Panc1 (cell line): ENCODE measurements around the gene CRTC1. TPM values are rescaled to one million over a fixed set of nuclear protein-coding genes. Genes with fewer than 3 reads are reported as not detected.

Source experiments
- ATAC-seq: fragments of 200-7000 bp; cut with Tn5 transposase; 2 replicates; pipeline ENCODE4 v1.9.1; 2020; ENCODE audit warnings: mild to moderate bottlenecking, moderate library complexity
- BruUV-seq: library from RNA; stranded (reverse); fragments of 400-500 nt; replicated peaks from 2 replicates; lab custom pipeline; 2021; lab: Mats Ljungman, UMichigan
- CTCF ChIA-PET: fragments of 300-600 bp; sonication (Branson Sonifier 250); formaldehyde crosslinking; loops from one replicate; lab custom pipeline; 2022; ENCODE audit warnings: antibody characterized with exemption; lab: Charles Lee
- POLR2A ChIA-PET: fragments of 300-600 bp; sonication (Branson Sonifier 250); formaldehyde crosslinking; loops from one replicate; lab custom pipeline; 2022; ENCODE audit warnings: antibody characterized with exemption; lab: Charles Lee
- DNase-seq: peaks from one replicate; pipeline ENCODE4 v3.0.0-alpha.2; 2010; ENCODE audit warnings: low read depth, low spot score
- H3K27ac ChIP-seq: 2 replicates; pipeline ENCODE4 v1.5.1; 2011; ENCODE audit warnings: mild to moderate bottlenecking, low read length, inconsistent platforms
- H3K27me3 ChIP-seq: fragments of 200-500 bp; sonication (Bioruptor generic); 2 replicates; pipeline ENCODE4 v1.6.0; 2014; ENCODE audit warnings: low read length, inconsistent platforms; ENCODE audit not compliant: control insufficient read depth, insufficient read depth
- H3K36me3 ChIP-seq: fragments of 200-500 bp; sonication (Bioruptor generic); 2 replicates; pipeline ENCODE4 v1.5.1; 2014; ENCODE audit warnings: inconsistent platforms, mild to moderate bottlenecking, low read length, moderate library complexity; ENCODE audit not compliant: control insufficient read depth, insufficient read depth
- H3K4me1 ChIP-seq: 2 replicates; pipeline ENCODE4 v1.5.1; 2011; ENCODE audit warnings: inconsistent platforms, mild to moderate bottlenecking, low read length, moderate library complexity; ENCODE audit not compliant: control insufficient read depth, insufficient read depth
- H3K4me3 ChIP-seq, 2 experiments: 2 replicates each; pipeline ENCODE4 v1.5.1; 2011 to 2012; ENCODE audit warnings: low read depth in 2 of 2, low read length in 2 of 2, mild to moderate bottlenecking in 2 of 2, inconsistent platforms in 1 of 2, moderate library complexity in 1 of 2
- H3K9me3 ChIP-seq: fragments of 200-500 bp; sonication (Bioruptor generic); 2 replicates; pipeline ENCODE4 v1.5.1; 2014; ENCODE audit warnings: low read depth, mild to moderate bottlenecking, inconsistent platforms, low read length, moderate library complexity; ENCODE audit not compliant: control insufficient read depth, insufficient read depth
- POLR2AphosphoS5 ChIP-seq: IDR thresholded peaks from 2 replicates; pipeline ENCODE4 v1.6.1; 2012; ENCODE audit warnings: mild to moderate bottlenecking, low read depth, low read length, moderate library complexity
- SIN3A ChIP-seq: IDR thresholded peaks from 2 replicates; pipeline ENCODE4 v1.6.1; 2012; ENCODE audit warnings: low read depth, mild to moderate bottlenecking, low read length, moderate library complexity, borderline replicate concordance; ENCODE audit not compliant: insufficient read depth
- TCF7L2 ChIP-seq: IDR thresholded peaks from 2 replicates; pipeline ENCODE4 v1.6.1; 2011; ENCODE audit warnings: mild to moderate bottlenecking, low read depth, low read length, inconsistent platforms
- in situ Hi-C: cut with HindIII; loops from 2 replicates; pipeline ENCODE4 v1.10.0; 2016; ENCODE audit warnings: low sequenced_read_pairs, low pct_unique_long_range_greater_than_20kb
- intact Hi-C: fragments of 100-400 bp; cut with micrococcal nuclease; formaldehyde crosslinking; loops from one replicate; pipeline ENCODE4 v1.10.0; 2022; ENCODE audit not compliant: unreplicated experiment
- total RNA-seq: library from RNA; stranded (reverse); gene quantifications from one replicate; pipeline ENCODE4 v1.2.1, GENCODE V29; 2021; ENCODE audit not compliant: unreplicated experiment
- TF ChIP-seq, protein P1 (sequence below), 2 experiments: IDR thresholded peaks; 2 replicates each; pipeline ENCODE4 v1.6.1; 2011 to 2012; ENCODE audit warnings: low read depth in 2 of 2, control low read depth in 1 of 2, low read length in 1 of 2, mild to moderate bottlenecking in 1 of 2, moderate library complexity in 1 of 2; ENCODE audit not compliant: insufficient read depth in 1 of 2
- TF ChIP-seq, protein P2 (sequence below): fragments of 450-650 bp; IDR thresholded peaks from 2 replicates; pipeline ENCODE4 v1.5.1; 2017; ENCODE audit warnings: mild to moderate bottlenecking

The CRTC1 gene
- total RNA-seq, 1 experiment from 2014 or later: 18.2 TPM

DNA sequence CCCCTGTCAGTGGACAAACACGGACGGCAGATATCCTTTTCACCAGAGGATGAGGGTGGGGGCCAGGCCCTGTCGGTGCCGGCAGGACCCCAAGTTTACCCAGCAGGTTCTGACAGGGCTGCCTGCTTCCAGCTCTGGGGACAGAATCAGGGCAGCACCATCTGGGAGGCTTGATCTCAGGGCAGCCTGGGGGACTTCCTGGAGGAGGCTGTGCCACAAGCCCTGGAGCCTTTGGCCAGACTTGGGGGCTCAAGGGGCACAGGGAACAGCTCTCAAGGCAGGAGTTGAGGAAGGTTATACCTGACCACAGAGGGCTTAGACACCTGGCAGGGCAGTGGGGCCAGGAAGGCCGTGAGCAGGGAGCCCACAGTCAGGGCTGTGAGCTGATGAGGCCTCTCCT lies 62.5 kb downstream of the CRTC1 start:
- Histone ChIP-seq H3K27me3 (no peaks in the 10 kb centered on the region), H3K9me3 (no peaks in the 10 kb centered on the region), H3K4me3 (no peak overlapping the region), H3K4me1 (no peaks in the 10 kb centered on the region), H3K27ac (no peak overlapping the region), H3K36me3 (no peaks in the 10 kb centered on the region)
- in situ Hi-C loops: no loop called here
- ATAC-seq (no peak), DNase-seq (no peak)
- ChIA-PET POLR2A (no interaction called here), CTCF (no interaction called here)
- BruUV-seq: no TSS peak
- TF ChIP-seq POLR2AphosphoS5 (no peak), TCF7L2 (no peak)
- TF ChIP-seq, protein P1, sequence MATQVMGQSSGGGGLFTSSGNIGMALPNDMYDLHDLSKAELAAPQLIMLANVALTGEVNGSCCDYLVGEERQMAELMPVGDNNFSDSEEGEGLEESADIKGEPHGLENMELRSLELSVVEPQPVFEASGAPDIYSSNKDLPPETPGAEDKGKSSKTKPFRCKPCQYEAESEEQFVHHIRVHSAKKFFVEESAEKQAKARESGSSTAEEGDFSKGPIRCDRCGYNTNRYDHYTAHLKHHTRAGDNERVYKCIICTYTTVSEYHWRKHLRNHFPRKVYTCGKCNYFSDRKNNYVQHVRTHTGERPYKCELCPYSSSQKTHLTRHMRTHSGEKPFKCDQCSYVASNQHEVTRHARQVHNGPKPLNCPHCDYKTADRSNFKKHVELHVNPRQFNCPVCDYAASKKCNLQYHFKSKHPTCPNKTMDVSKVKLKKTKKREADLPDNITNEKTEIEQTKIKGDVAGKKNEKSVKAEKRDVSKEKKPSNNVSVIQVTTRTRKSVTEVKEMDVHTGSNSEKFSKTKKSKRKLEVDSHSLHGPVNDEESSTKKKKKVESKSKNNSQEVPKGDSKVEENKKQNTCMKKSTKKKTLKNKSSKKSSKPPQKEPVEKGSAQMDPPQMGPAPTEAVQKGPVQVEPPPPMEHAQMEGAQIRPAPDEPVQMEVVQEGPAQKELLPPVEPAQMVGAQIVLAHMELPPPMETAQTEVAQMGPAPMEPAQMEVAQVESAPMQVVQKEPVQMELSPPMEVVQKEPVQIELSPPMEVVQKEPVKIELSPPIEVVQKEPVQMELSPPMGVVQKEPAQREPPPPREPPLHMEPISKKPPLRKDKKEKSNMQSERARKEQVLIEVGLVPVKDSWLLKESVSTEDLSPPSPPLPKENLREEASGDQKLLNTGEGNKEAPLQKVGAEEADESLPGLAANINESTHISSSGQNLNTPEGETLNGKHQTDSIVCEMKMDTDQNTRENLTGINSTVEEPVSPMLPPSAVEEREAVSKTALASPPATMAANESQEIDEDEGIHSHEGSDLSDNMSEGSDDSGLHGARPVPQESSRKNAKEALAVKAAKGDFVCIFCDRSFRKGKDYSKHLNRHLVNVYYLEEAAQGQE (IDR thresholded peaks at IDR 0.05; ENCODE audit: insufficient read depth in 1 of 2, low read depth in 2 of 2, low read length in 1 of 2): no peak
- TF ChIP-seq, protein P2, sequence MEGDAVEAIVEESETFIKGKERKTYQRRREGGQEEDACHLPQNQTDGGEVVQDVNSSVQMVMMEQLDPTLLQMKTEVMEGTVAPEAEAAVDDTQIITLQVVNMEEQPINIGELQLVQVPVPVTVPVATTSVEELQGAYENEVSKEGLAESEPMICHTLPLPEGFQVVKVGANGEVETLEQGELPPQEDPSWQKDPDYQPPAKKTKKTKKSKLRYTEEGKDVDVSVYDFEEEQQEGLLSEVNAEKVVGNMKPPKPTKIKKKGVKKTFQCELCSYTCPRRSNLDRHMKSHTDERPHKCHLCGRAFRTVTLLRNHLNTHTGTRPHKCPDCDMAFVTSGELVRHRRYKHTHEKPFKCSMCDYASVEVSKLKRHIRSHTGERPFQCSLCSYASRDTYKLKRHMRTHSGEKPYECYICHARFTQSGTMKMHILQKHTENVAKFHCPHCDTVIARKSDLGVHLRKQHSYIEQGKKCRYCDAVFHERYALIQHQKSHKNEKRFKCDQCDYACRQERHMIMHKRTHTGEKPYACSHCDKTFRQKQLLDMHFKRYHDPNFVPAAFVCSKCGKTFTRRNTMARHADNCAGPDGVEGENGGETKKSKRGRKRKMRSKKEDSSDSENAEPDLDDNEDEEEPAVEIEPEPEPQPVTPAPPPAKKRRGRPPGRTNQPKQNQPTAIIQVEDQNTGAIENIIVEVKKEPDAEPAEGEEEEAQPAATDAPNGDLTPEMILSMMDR: no peak
- intact Hi-C loops: no loop called here

DNA sequence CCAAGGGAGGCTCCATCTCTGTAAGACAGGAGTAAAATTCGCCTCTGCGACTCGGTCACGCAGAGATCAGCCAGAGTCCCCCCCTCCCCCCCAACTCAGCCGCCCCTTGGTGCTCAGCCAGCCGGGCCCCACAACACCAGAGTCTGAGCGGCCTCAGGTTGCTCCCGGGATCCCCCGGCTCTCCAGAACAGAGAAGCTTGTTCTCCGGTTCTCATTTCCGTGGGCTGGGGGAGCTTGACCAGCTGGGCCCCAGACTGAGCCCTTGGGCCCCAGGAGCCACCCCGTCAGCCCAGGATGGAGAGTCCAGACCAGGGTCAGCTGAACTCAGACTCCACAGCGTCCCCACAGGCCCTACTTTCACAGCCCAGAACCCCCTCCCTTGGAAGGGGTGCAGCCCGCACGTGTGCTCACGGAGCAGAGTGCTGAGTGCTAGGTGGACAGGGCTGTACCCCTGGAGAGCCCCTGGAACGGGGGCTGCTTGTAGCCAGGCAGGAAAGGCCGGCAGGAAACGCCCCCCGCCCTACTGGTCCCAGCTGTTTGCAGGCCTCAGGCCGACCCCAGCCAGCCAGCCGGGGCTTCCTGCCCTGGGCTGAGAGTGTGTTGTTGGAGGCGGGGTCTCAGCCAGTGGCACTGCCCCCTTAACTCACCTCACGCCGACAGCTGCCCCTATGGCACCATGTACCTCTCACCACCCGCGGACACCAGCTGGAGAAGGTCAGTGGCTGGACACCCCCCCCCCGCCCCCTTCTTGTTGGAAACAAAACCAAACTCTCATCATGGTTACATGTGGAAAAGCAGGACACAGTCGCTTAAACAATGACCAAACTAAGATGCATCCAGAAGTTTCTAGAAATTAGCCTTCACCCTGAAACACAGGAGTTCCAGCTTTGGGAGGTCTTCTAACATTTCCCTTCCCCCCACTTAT lies 63.2 kb downstream of the CRTC1 start:
- no peak for TF ChIP-seq POLR2AphosphoS5
- TF ChIP-seq, protein P2: no peak
- TF ChIP-seq, protein P1 (IDR thresholded peaks at IDR 0.05; ENCODE audit: insufficient read depth in 1 of 2, low read depth in 2 of 2, low read length in 1 of 2): no peak
- TF ChIP-seq TCF7L2: no peak
- TF ChIP-seq SIN3A: no peak

More for the DNA sequence above, 63.2 kb downstream of the CRTC1 start:
- ChIA-PET CTCF (no interaction called here), POLR2A (no interaction called here)
- Histone ChIP-seq H3K9me3 (no peaks in the 10 kb centered on the region), H3K4me3 (no peak overlapping the region), H3K36me3 (no peaks in the 10 kb centered on the region), H3K27ac (no peak overlapping the region), H3K4me1 (no peaks in the 10 kb centered on the region), H3K27me3 (no peaks in the 10 kb centered on the region)
- BruUV-seq: no TSS peak
- no peak for ATAC-seq
- in situ Hi-C loops: no loop called here
- intact Hi-C loops: no loop called here
- DNase-seq: no peak
